HG03045 (cell line): ENCODE data around the gene HERC4.
"Not testable (repeated sequence)": the region's sequence is repeated elsewhere in the genome, so short reads cannot be mapped to it uniquely, and the experiment has no call there.

Experiments used
- ATAC-seq: cut with Tn5 transposase; IDR thresholded peaks from one replicate; pipeline ENCODE4 v1.9.1; 2021; ENCODE audit warnings: mild to moderate bottlenecking, moderate library complexity; ENCODE audit not compliant: unreplicated experiment

The HERC4 gene

DNA sequence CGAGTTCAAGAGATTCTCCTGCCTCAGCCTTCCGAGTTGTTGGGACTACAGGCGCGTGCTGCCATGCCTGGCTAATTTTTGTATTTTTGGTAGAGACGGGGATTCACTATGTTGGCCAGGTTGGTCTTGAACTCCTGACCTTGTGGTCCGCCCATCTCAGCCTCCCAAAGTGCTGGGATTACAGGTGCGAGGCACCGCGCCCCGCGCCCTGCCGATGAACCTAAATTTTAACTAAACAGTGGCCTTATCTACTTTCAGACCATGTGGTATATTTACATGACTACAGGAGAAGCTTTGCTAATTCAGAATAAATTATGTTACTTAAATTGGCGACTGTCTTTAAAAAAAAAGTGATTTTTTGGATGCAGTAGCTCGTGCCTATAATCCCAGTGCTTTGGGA lies 181.4 kb downstream of the HERC4 start:
- ATAC-seq, result no peak

DNA sequence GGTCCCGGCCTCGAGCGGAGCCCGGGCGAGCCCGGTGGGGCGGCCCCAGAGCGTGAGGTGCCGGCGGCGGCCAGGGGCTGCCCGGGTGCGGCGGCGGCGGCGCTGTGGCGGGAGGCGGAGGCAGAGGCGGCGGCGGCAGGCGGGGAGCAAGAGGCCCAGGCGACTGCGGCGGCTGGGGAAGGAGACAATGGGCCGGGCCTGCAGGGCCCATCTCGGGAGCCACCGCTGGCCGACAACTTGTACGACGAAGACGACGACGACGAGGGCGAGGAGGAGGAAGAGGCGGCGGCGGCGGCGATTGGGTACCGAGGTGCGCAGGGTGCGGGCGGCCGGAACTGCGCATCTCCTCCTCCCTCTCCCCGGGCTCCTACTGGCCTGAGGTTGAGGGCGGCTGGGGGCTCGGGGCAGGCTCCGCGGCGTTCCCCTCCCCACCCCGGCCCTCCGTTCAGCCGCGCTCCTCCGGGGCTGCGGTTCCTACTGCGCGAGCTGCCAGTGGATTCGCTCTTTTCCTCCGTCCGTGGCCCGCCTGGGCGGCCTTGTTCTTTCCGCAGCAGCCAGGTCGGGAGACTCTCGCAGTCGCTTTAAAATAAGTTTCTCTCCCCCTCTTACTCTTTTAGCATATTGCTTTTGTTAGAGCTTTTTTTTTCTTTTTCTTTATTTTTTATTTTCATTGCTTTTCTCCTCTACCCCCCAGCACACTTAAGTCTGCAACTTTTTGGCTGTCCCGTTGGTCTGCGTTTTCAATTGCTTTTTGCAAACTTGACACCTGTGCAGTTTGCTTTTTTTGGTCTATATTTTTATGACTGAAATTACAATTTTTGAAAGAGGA lies 190.0 kb downstream of the HERC4 start:
- peak; percentile 59 for ATAC-seq

GRCh38 chr10:67884313-67884841 lies 190.7 kb downstream of the HERC4 start, which contains the start of gene SIRT1:
SIRT1 (plus strand) TSS chr10:67884656; CDS start chr10:67884722, 66 bp downstream.
- ATAC-seq, result peak; percentile 88

GRCh38 chr10:67883710-67884312 lies 191.3 kb downstream of the HERC4 start:
- no peak for ATAC-seq

DNA sequence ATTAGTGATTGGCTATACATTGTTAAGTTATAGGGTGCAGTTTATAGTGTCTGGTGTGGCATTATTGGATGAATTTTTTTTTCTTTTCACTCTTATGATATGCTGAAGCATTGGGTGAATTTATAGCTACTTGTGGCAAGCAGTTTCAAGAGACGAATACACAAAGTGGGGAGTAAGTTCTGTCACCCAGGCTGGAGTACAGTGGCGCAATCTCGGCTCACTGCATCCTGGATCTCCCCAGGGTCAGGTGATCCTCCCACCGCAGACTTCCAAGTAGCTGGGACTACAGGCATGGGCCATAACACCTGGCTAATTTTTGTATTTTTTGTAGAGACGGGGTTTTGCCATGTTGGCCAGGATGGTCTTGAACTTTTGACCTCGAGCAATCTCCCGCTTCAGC lies 196.9 kb downstream of the HERC4 start:
- no peak for ATAC-seq

- not testable (repeated sequence) for ATAC-seq
These were observed 197.7 kb downstream of the HERC4 start for GRCh38 chr10:67877421-67877820.

- no peak for ATAC-seq
These were observed 199.5 kb downstream of the HERC4 start for GRCh38 chr10:67875340-67876238.
